Ovary (tissue), 3 donors: ENCODE results near the gene ZCCHC2.

Experiments
- CTCF ChIP-seq, 3 donors: fragments of 450-650 bp in 2 of 3; fragments of 200-600 bp in 1 of 3; IDR thresholded peaks; one replicate each; pipeline versions ENCODE4 v1.5.1 to v1.8.0; 2016 to 2022; ENCODE audit warnings: antibody characterized with exemption in 3 of 3, mild to moderate bottlenecking in 1 of 3
- EP300 ChIP-seq: sonication (generic); formaldehyde crosslinking; IDR thresholded peaks from one replicate; pipeline ENCODE4 v1.6.1; 2017; ENCODE audit warnings: antibody characterized with exemption
- POLR2A ChIP-seq: fragments of 450-650 bp; IDR thresholded peaks from one replicate; pipeline ENCODE4 v1.6.1; 2017; ENCODE audit warnings: antibody characterized with exemption, mild to moderate bottlenecking, moderate library complexity
- donor health status: DM: no; HTN: no; CAD: no.

GRCh38 chr18:62493033-62493862 lies 29.6 kb upstream of the ZCCHC2 start:
- TF ChIP-seq CTCF (IDR thresholded peaks at IDR 0.05) (no peak), POLR2A (no peak), EP300 (no peak)
